ENCODE data around the gene PUS10. TPM values are rescaled to one million over a fixed set of nuclear protein-coding genes. Genes with fewer than 3 reads are reported as not detected.

Gene PUS10
- polyA plus RNA-seq, 3 donors = 2.0 to 3.0 (median 2.8) TPM

- Mint-ChIP-seq H3K27ac (peak overlapping the region; percentile 88 to 97 (median 93)), H3K9me3 (peaks cover 0 to 4% (median 2%) of the 10 kb centered on the region in 7 donors), H3K27me3 (ENCODE audit: low read depth in 3 of 3) (no peaks in the 10 kb centered on the region), H3K36me3 (peaks cover 13 to 16% of the 10 kb centered on the region in 2 donors), H3K4me1 (peaks cover 53% of the 10 kb centered on the region), H3K4me3 (peak overlapping the region; percentile 99)
- H3K36me3 ChIP-seq (replicated peaks in 1 of 2; ENCODE audit: control insufficient read depth in 1 of 2, insufficient read depth in 2 of 2, low read length in 2 of 2) = peaks cover 5 to 12% of the 10 kb centered on the region in 2 donors
- H3K4me3 ChIP-seq (replicated peaks in 1 of 3; ENCODE audit: low read depth in 2 of 3, low read length in 3 of 3) = peak overlapping the region; percentile 75 to 97 (median 89)
- peaks cover 43 to 51% of the 10 kb centered on the region in 2 donors for H3K4me1 ChIP-seq (ENCODE audit: control insufficient read depth in 1 of 2, insufficient read depth in 2 of 2, low read length in 2 of 2)
- H3K4me2 ChIP-seq (replicated peaks; ENCODE audit: extremely low read depth, low read length, poor library complexity, severe bottlenecking) = peak overlapping the region; percentile 89
- H3K79me2 ChIP-seq (ENCODE audit: insufficient read depth, low read length) = peaks cover 74% of the 10 kb centered on the region
- peak in 2 of 3 donors; percentile 62 to 65 for DNase-seq
- H2AFZ ChIP-seq (ENCODE audit: insufficient read depth, low read depth, low read length, poor library complexity, severe bottlenecking) = peak overlapping the region; percentile 87
- H3K27ac ChIP-seq (ENCODE audit: low read depth in 1 of 2, low read length in 2 of 2) = peak overlapping the region; percentile 57 to 88
- peak overlapping the region; percentile 86 for H3K9ac ChIP-seq (ENCODE audit: insufficient read depth, low read length, poor library complexity, severe bottlenecking)
- peaks cover 0 to 4% of the 10 kb centered on the region in 2 donors for H3K9me3 ChIP-seq (replicated peaks in 1 of 2; ENCODE audit: control insufficient read depth in 1 of 2, insufficient read depth in 1 of 2, low read length in 2 of 2)
- H3K27me3 ChIP-seq (ENCODE audit: control insufficient read depth in 2 of 2, insufficient read depth in 2 of 2, low read length in 2 of 2) = no peaks in the 10 kb centered on the region
- 0% methylated on average over 24 of the region's 27 CpGs for WGBS (ENCODE audit: insufficient coverage)
- peaks cover 11% of the 10 kb centered on the region for H4K20me1 ChIP-seq (ENCODE audit: insufficient read depth, low read length)
- intact Hi-C loops (cut with micrococcal nuclease) = loop anchor here in 1 of 2 donors (5.0 kb wide), 1 partner anchor 50 kb away; the partner anchor contains the start of gene SANBR
- no peak for TF ChIP-seq CTCF (IDR thresholded peaks at IDR 0.05)
Measured at GRCh38 chr2:61017003-61017555, 976 bp downstream of the PUS10 start.

- WGBS (ENCODE audit: insufficient coverage) = 0% methylated on average over 4 of the region's 16 CpGs
- Histone ChIP-seq H2AFZ (ENCODE audit: insufficient read depth, low read depth, low read length, poor library complexity, severe bottlenecking) (peak overlapping the region; percentile 87), H3K9me3 (replicated peaks in 1 of 2; ENCODE audit: control insufficient read depth in 1 of 2, insufficient read depth in 1 of 2, low read length in 2 of 2) (peaks cover 0 to 4% of the 10 kb centered on the region in 2 donors), H3K27me3 (ENCODE audit: control insufficient read depth in 2 of 2, insufficient read depth in 2 of 2, low read length in 2 of 2) (no peaks in the 10 kb centered on the region), H3K36me3 (replicated peaks in 1 of 2; ENCODE audit: control insufficient read depth in 1 of 2, insufficient read depth in 2 of 2, low read length in 2 of 2) (peaks cover 5 to 7% of the 10 kb centered on the region in 2 donors), H3K4me3 (replicated peaks in 1 of 3; ENCODE audit: low read depth in 2 of 3, low read length in 3 of 3) (peak overlapping the region; percentile 75 to 97 (median 89)), H3K9ac (ENCODE audit: insufficient read depth, low read length, poor library complexity, severe bottlenecking) (peak overlapping the region; percentile 86), H3K79me2 (ENCODE audit: insufficient read depth, low read length) (peaks cover 68% of the 10 kb centered on the region), H3K27ac (ENCODE audit: low read depth in 1 of 2, low read length in 2 of 2) (peak overlapping the region; percentile 57 to 88), H3K4me2 (replicated peaks; ENCODE audit: extremely low read depth, low read length, poor library complexity, severe bottlenecking) (peak overlapping the region; percentile 89), H3K4me1 (ENCODE audit: control insufficient read depth in 1 of 2, insufficient read depth in 2 of 2, low read length in 2 of 2) (peaks cover 47 to 57% of the 10 kb centered on the region in 2 donors), H4K20me1 (ENCODE audit: insufficient read depth, low read length) (peaks cover 10% of the 10 kb centered on the region)
- DNase-seq = peak in 1 of 3 donors; percentile 20
- H3K4me1 Mint-ChIP-seq = peaks cover 59% of the 10 kb centered on the region
- H3K27me3 Mint-ChIP-seq (ENCODE audit: low read depth in 3 of 3) = no peaks in the 10 kb centered on the region
- H3K9me3 Mint-ChIP-seq = peaks cover 0 to 3% (median 0%) of the 10 kb centered on the region in 7 donors
- no peak for TF ChIP-seq CTCF (IDR thresholded peaks at IDR 0.05)
- H3K4me3 Mint-ChIP-seq = peak overlapping the region; percentile 99
- peaks cover 8 to 10% of the 10 kb centered on the region in 2 donors for H3K36me3 Mint-ChIP-seq
- peak overlapping the region; percentile 88 to 97 (median 93) for H3K27ac Mint-ChIP-seq
- intact Hi-C loops (cut with micrococcal nuclease) = loop anchor here in 1 of 2 donors (5.0 kb wide), 1 partner anchor 51 kb away; the partner anchor contains the start of gene SANBR
Measured at GRCh38 chr2:61016392-61017002, 1.6 kb downstream of the PUS10 start.

Data from CD14-positive monocyte (primary cell).